Activated T-cell treated with anti-CD3 and anti-CD28 coated beads, Interleukin-2, amount 50 U/mL, for 72 hours (primary cell): ENCODE results near the gene RECQL. TPM values are rescaled to one million over a fixed set of nuclear protein-coding genes. Genes with fewer than 3 reads are reported as not detected.

Source experiments
- ATAC-seq, 2 donors: fragments of 150-1000 bp; cut with Tn5 transposase; replicated peaks in 1 of 2; 2 replicates each; pipeline ENCODE4 v1.10.0; 2021; ENCODE audit warnings: moderate library complexity in 2 of 2, mild to moderate bottlenecking in 1 of 2
- DNase-seq, 2 donors: peaks; one replicate each; pipeline ENCODE4 v3.0.0; 2021 to 2022; ENCODE audit warnings: mixed read lengths in 1 of 2
- H3K27ac Mint-ChIP-seq: one replicate; pipeline ENCODE4 v1.8.0; 2022; ENCODE audit warnings: mild to moderate bottlenecking, moderate library complexity, mixed read lengths
- H3K27me3 Mint-ChIP-seq: one replicate; pipeline ENCODE4 v1.8.0; 2022; ENCODE audit warnings: low read depth, mixed read lengths
- H3K36me3 Mint-ChIP-seq, 2 donors: one replicate each; pipeline ENCODE4 v1.8.0; 2022; ENCODE audit warnings: mixed read lengths in 2 of 2, mild to moderate bottlenecking in 1 of 2; ENCODE audit not compliant: insufficient read depth in 2 of 2
- H3K4me1 Mint-ChIP-seq: one replicate; pipeline ENCODE4 v1.8.0; 2022; ENCODE audit warnings: low read depth, mixed read lengths
- H3K4me3 Mint-ChIP-seq, 2 donors: one replicate each; pipeline ENCODE4 v1.8.0; 2022; ENCODE audit warnings: mild to moderate bottlenecking in 2 of 2, mixed read lengths in 2 of 2, moderate library complexity in 2 of 2
- H3K9me3 Mint-ChIP-seq, 2 donors: one replicate each; pipeline ENCODE4 v1.8.0; 2022; ENCODE audit warnings: mixed read lengths in 2 of 2
- total RNA-seq, 2 donors: library from RNA; stranded (reverse); gene quantifications; one replicate each; pipeline ENCODE4 v1.2.3, GENCODE V29; 2022

Gene RECQL, protein sequence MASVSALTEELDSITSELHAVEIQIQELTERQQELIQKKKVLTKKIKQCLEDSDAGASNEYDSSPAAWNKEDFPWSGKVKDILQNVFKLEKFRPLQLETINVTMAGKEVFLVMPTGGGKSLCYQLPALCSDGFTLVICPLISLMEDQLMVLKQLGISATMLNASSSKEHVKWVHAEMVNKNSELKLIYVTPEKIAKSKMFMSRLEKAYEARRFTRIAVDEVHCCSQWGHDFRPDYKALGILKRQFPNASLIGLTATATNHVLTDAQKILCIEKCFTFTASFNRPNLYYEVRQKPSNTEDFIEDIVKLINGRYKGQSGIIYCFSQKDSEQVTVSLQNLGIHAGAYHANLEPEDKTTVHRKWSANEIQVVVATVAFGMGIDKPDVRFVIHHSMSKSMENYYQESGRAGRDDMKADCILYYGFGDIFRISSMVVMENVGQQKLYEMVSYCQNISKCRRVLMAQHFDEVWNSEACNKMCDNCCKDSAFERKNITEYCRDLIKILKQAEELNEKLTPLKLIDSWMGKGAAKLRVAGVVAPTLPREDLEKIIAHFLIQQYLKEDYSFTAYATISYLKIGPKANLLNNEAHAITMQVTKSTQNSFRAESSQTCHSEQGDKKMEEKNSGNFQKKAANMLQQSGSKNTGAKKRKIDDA
- 10 to 100 TPM; 92.7 to 93.4 TPM for total RNA-seq

DNA sequence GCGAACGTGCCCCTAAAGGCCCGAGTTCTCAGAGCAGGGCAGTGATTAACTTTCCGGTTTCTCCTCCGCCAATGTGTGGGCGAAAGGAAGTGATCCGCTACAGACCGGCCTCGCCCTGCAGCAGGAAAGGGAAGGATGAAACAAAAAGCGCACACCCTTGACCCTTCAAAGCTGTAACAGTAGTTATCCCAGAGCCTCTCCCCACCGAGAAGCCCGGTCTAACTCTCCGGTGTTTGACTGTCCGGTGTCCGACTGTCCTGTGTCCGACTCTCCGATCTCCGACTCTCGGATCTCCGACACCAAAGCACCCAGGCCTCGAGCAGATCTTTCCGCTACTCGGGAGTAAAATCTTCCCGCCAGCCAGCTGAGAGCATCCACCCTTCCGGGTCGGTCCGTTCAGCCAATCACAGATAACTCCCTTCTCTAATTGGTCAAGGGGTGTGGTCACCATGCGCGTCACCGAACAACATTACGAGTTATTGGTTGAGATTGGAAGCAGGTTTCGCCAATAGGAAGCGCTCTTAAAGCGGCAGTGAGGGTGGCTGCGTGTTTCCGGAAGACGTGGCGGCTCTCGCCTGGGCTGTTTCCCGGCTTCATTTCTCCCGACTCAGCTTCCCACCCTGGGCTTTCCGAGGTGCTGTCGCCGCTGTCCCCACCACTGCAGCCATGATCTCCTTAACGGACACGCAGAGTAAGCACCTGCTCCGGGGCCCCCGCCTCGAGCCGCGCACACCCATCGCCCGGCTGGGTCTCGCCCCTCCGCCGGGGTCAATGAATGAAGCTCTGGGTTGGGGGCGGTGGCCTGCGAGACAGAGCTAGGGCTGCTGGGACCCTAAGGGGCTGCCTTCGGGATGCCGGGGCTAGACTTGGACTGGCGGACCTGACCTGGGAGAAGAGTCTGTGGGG is at the start of gene RECQL, which contains the start of gene GOLT1B:
Gene RECQL, minus strand, starts transcription at position 378 of the 906 bp plus-strand sequence. CDS start 2,065 bp downstream, outside the sequence.
Gene GOLT1B, plus strand, starts transcription at position 532 of the 906 bp plus-strand sequence. Its CDS starts 135 bp downstream, at position 667.
- H3K36me3 Mint-ChIP-seq = peaks cover 10 to 26% of the 10 kb centered on the region in 2 donors

DNA sequence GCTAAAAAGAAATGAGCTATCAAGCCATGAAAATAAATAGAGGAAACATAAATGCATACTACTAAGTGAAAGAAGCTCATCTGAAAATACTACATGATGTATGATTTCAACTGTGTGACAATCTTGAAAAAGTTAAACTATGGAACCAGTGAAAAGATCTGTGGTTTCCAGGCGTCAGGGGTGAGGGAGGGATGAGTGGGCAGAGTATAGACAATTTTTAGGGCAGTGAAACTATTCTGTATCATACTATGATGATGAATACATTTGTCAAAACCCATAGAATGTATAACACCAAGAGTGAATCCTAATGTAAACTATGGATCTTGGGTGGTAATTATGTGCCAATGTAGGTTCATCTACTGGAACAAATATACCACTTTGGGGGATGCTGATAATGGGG is 46.0 kb upstream of the RECQL start:
- ATAC-seq (peak; percentile 89 to 95), DNase-seq (peak; percentile 15 to 37)
- Mint-ChIP-seq H3K4me1 (peaks cover 23% of the 10 kb centered on the region), H3K27ac (no peak overlapping the region), H3K9me3 (peaks cover 0 to 1% of the 10 kb centered on the region in 2 donors), H3K4me3 (peak overlapping the region in 1 of 2 donors; percentile 25), H3K36me3 (no peaks in the 10 kb centered on the region), H3K27me3 (peaks cover 12% of the 10 kb centered on the region)

More for the DNA sequence above, at the start of gene RECQL, which contains the start of gene GOLT1B:
- Mint-ChIP-seq H3K27me3 (no peaks in the 10 kb centered on the region), H3K4me1 (peaks cover 39% of the 10 kb centered on the region), H3K27ac (peak within 1 kb of the TSS; percentile 98), H3K9me3 (no peaks in the 10 kb centered on the region), H3K4me3 (no peak within 1 kb of the TSS)
- DNase-seq = peak; percentile 91 to 92
- peak; percentile 97 to 98 for ATAC-seq

- Mint-ChIP-seq H3K4me3 (no peak overlapping the region), H3K9me3 (peaks cover 0 to 1% of the 10 kb centered on the region in 2 donors), H3K27me3 (peaks cover 12% of the 10 kb centered on the region), H3K4me1 (peaks cover 23% of the 10 kb centered on the region), H3K36me3 (no peaks in the 10 kb centered on the region), H3K27ac (no peak overlapping the region)
- DNase-seq (no peak), ATAC-seq (no peak)
These were observed 45.3 kb upstream of the RECQL start for GRCh38 chr12:21546716-21547115.

DNA sequence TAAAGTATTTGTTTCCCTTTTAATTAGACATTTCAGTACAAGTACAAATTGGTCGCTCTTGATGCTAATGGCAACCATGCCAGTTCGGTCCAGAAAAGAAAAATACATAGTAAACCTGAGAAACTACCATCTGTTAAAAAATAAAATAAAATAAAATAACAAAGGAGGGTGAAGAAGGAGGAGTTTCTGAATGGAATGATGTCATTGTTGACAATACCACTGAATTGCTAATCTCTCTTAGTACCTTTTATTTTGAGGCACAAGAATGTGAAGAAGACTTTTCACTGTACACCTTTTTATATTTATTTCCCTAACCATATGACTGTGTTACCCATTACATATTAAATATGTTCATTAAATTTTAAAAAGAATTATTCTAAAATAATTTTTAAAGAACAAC is 44.1 kb upstream of the RECQL start:
- Mint-ChIP-seq H3K27ac (no peak overlapping the region), H3K27me3 (peaks cover 12% of the 10 kb centered on the region), H3K4me1 (peaks cover 25% of the 10 kb centered on the region), H3K36me3 (no peaks in the 10 kb centered on the region), H3K4me3 (no peak overlapping the region), H3K9me3 (peaks cover 0 to 1% of the 10 kb centered on the region in 2 donors)
- DNase-seq (no peak), ATAC-seq (no peak)

GRCh38 chr12:21543151-21543550 is 41.7 kb upstream of the RECQL start:
- Mint-ChIP-seq H3K36me3 (no peaks in the 10 kb centered on the region), H3K4me1 (peaks cover 40% of the 10 kb centered on the region), H3K9me3 (peaks cover 0 to 1% of the 10 kb centered on the region in 2 donors), H3K27me3 (peaks cover 12% of the 10 kb centered on the region), H3K4me3 (no peak overlapping the region), H3K27ac (no peak overlapping the region)
- ATAC-seq (no peak), DNase-seq (no peak)

DNA sequence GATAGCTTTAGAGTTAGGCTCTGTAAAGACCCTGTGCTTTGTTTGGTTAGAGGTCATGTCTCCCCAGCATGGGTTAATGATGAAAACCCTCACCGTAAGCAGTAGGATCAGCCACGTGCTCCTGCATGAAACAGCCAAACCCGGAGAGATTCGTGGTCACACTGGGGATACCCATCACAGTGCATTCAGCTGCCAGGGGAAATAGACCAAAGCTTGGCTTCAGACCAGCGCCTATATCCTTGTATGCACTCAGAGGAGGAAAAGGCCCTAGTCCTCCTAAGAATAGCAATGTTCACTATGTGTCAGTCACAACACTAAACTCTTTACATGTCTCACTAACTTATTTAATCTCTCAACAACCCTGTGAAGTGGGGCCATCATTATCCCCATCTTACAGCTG is 41.0 kb upstream of the RECQL start:
- Mint-ChIP-seq H3K4me3 (no peak overlapping the region), H3K27me3 (peaks cover 12% of the 10 kb centered on the region), H3K27ac (no peak overlapping the region), H3K36me3 (no peaks in the 10 kb centered on the region), H3K4me1 (peaks cover 32% of the 10 kb centered on the region), H3K9me3 (no peaks in the 10 kb centered on the region)
- no peak for ATAC-seq
- no peak for DNase-seq

DNA sequence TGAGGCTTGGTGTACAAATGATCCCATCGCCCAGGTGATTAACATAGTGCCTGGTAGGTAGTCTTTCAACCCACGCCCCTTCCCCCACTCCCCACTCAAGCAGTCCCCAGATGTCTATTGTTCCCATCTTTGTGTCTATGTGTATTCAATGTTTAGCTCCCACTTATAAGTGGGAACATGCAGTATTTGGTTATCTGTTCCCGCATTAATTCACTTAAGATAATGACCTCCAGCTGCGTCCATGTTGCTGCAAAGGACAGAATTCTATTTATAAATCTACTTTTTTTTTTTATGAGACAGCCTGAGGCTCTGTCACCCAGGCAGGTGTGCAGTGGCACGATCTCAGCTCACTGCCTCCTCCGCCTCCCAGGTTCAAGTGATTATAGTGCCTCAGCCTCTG is 40.3 kb upstream of the RECQL start:
- ATAC-seq = no peak
- Mint-ChIP-seq H3K9me3 (no peaks in the 10 kb centered on the region), H3K27me3 (peaks cover 12% of the 10 kb centered on the region), H3K4me3 (no peak overlapping the region), H3K27ac (no peak overlapping the region), H3K4me1 (peaks cover 28% of the 10 kb centered on the region), H3K36me3 (no peaks in the 10 kb centered on the region)
- DNase-seq = no peak

GRCh38 chr12:21539797-21540196 is 38.4 kb upstream of the RECQL start:
- H3K27ac Mint-ChIP-seq = peak overlapping the region; percentile 45
- H3K4me3 Mint-ChIP-seq = peak overlapping the region in 1 of 2 donors; percentile 7
- DNase-seq (no peak), ATAC-seq (peak; percentile 95)
- peaks cover 28% of the 10 kb centered on the region for H3K4me1 Mint-ChIP-seq
- no peaks in the 10 kb centered on the region for H3K9me3 Mint-ChIP-seq
- H3K36me3 Mint-ChIP-seq = no peaks in the 10 kb centered on the region
- peaks cover 12% of the 10 kb centered on the region for H3K27me3 Mint-ChIP-seq

- Mint-ChIP-seq H3K27ac (no peak overlapping the region), H3K27me3 (peaks cover 6% of the 10 kb centered on the region), H3K4me3 (no peak overlapping the region), H3K4me1 (peaks cover 28% of the 10 kb centered on the region), H3K9me3 (no peaks in the 10 kb centered on the region), H3K36me3 (no peaks in the 10 kb centered on the region)
- DNase-seq (no peak), ATAC-seq (no peak)
These were observed 36.7 kb upstream of the RECQL start for GRCh38 chr12:21538061-21538653.

DNA sequence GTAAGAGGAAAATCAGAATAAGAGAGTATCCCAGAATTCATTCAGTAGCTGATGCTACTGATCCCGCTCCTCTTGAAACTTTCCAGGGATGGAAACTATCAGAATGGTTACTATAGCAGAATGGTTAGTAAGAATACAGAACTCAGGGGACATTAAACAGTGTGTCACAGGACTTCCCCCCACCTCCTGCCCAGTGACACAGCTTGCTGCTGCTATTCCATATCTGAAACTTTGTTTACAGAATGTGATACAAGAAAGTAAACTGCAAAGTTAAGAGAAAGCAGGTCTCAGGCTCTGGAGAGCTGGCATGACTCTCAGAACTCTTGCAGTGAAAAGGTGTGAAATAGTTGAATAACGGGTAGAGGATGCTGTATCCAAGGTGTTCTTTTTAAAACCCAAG is 28.0 kb upstream of the RECQL start:
- peaks cover 12% of the 10 kb centered on the region for H3K4me1 Mint-ChIP-seq

DNA sequence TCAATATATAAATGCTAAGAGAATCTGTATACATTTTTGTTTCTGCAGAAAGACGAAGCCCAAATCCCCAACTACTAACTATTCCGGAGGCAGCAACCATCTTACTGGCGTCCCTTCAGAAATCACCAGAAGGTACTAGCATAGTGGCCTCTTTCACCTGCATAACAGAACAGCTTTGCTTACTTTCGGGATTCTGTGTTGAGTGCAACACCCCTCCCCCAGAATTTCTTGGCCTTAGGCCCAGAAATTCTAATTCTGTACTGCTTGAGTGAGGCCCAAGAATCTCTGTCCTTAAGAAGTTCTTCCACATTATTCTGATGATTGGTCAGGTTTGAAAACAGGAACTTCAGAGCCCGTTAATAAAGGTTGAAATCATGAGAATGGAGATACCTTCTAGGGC is 27.5 kb upstream of the RECQL start:
- peak overlapping the region; percentile 62 to 82 for H3K4me3 Mint-ChIP-seq
- ATAC-seq = no peak

More for the DNA sequence above, 28.0 kb upstream of the RECQL start:
- H3K27me3 Mint-ChIP-seq = peaks cover 42% of the 10 kb centered on the region
- H3K27ac Mint-ChIP-seq = no peak overlapping the region
- H3K4me3 Mint-ChIP-seq = no peak overlapping the region
- ATAC-seq (no peak), DNase-seq (no peak)
- H3K36me3 Mint-ChIP-seq = peaks cover 4 to 8% of the 10 kb centered on the region in 2 donors
- peaks cover 4 to 6% of the 10 kb centered on the region in 2 donors for H3K9me3 Mint-ChIP-seq

GRCh38 chr12:21527451-21528180 is 26.2 kb upstream of the RECQL start:
- H3K27ac Mint-ChIP-seq = no peak overlapping the region
- H3K27me3 Mint-ChIP-seq = peaks cover 42% of the 10 kb centered on the region
- ATAC-seq = peak; percentile 97 to 98
- H3K9me3 Mint-ChIP-seq = peaks cover 4 to 9% of the 10 kb centered on the region in 2 donors
- H3K36me3 Mint-ChIP-seq = peaks cover 7 to 11% of the 10 kb centered on the region in 2 donors
- peak overlapping the region; percentile 82 to 88 for H3K4me3 Mint-ChIP-seq
- peak; percentile 79 to 80 for DNase-seq
- H3K4me1 Mint-ChIP-seq = peaks cover 12% of the 10 kb centered on the region

More for the DNA sequence above, 27.5 kb upstream of the RECQL start:
- Mint-ChIP-seq H3K9me3 (peaks cover 4 to 9% of the 10 kb centered on the region in 2 donors), H3K4me1 (peaks cover 12% of the 10 kb centered on the region), H3K27me3 (peaks cover 42% of the 10 kb centered on the region), H3K27ac (no peak overlapping the region), H3K36me3 (peaks cover 7 to 11% of the 10 kb centered on the region in 2 donors)
- no peak for DNase-seq
